ENCODE results near the gene SLC38A6. TPM values are rescaled to one million over a fixed set of nuclear protein-coding genes. Genes with fewer than 3 reads are reported as not detected.
"Not testable (repeated sequence)": the region's sequence is repeated elsewhere in the genome, so short reads cannot be mapped to it uniquely, and the experiment has no call there.

The SLC38A6 gene
- total RNA-seq, 3 donors from 2014 or later = 2.9 to 3.8 (median 3.3) TPM

- peaks cover 2% of the 10 kb centered on the region for H3K9me3 Mint-ChIP-seq
- ATAC-seq (peak in 1 of 2 donors; percentile 27), DNase-seq (no peak)
- no peaks in the 10 kb centered on the region for H3K4me1 Mint-ChIP-seq (ENCODE audit: low read depth)
- no peaks in the 10 kb centered on the region for H3K27me3 Mint-ChIP-seq (ENCODE audit: low read depth)
- H3K4me3 Mint-ChIP-seq = no peak overlapping the region
- H3K36me3 Mint-ChIP-seq (ENCODE audit: insufficient read depth) = peaks cover under 1% of the 10 kb centered on the region
Observed at GRCh38 chr14:61090432-61091216, 109.6 kb downstream of the SLC38A6 start.

- Mint-ChIP-seq H3K27me3 (ENCODE audit: low read depth) (no peaks in the 10 kb centered on the region), H3K4me1 (ENCODE audit: low read depth) (no peaks in the 10 kb centered on the region), H3K36me3 (ENCODE audit: insufficient read depth) (no peaks in the 10 kb centered on the region), H3K4me3 (no peak overlapping the region), H3K9me3 (peaks cover under 1% of the 10 kb centered on the region)
- no peak for DNase-seq
- ATAC-seq = no peak
Observed at GRCh38 chr14:61091657-61092273, 110.7 kb downstream of the SLC38A6 start.

GRCh38 chr14:61098096-61098495 is 117.1 kb downstream of the SLC38A6 start:
- H3K36me3 Mint-ChIP-seq (ENCODE audit: insufficient read depth); ATAC-seq; H3K4me3 Mint-ChIP-seq; H3K9me3 Mint-ChIP-seq; H3K4me1 Mint-ChIP-seq (ENCODE audit: low read depth); DNase-seq; H3K27me3 Mint-ChIP-seq (ENCODE audit: low read depth): not testable (repeated sequence)

GRCh38 chr14:61098721-61099120 is 117.7 kb downstream of the SLC38A6 start:
- Mint-ChIP-seq H3K4me3 (no peak overlapping the region), H3K36me3 (ENCODE audit: insufficient read depth) (peaks cover 4% of the 10 kb centered on the region), H3K9me3 (peaks cover 4% of the 10 kb centered on the region), H3K4me1 (ENCODE audit: low read depth) (peaks cover 7% of the 10 kb centered on the region), H3K27me3 (ENCODE audit: low read depth) (no peaks in the 10 kb centered on the region)
- no peak for DNase-seq
- ATAC-seq = no peak

- H3K27me3 Mint-ChIP-seq (ENCODE audit: low read depth) = no peaks in the 10 kb centered on the region
- ATAC-seq (no peak), DNase-seq (no peak)
- no peak overlapping the region for H3K4me3 Mint-ChIP-seq
- H3K36me3 Mint-ChIP-seq (ENCODE audit: insufficient read depth) = peaks cover 4% of the 10 kb centered on the region
- peaks cover 8% of the 10 kb centered on the region for H3K4me1 Mint-ChIP-seq (ENCODE audit: low read depth)
- H3K9me3 Mint-ChIP-seq = peaks cover 4% of the 10 kb centered on the region
Observed at GRCh38 chr14:61099216-61099835, 118.3 kb downstream of the SLC38A6 start.

GRCh38 chr14:61101803-61102548 is 120.9 kb downstream of the SLC38A6 start:
- Mint-ChIP-seq H3K9me3 (peaks cover 8% of the 10 kb centered on the region), H3K4me1 (ENCODE audit: low read depth) (peaks cover 8% of the 10 kb centered on the region), H3K27me3 (ENCODE audit: low read depth) (no peaks in the 10 kb centered on the region), H3K4me3 (no peak overlapping the region), H3K36me3 (ENCODE audit: insufficient read depth) (peaks cover 9% of the 10 kb centered on the region)
- DNase-seq (no peak), ATAC-seq (no peak)

Other genes with a start within 250 kb of the SLC38A6 start
- gene MNAT1, start 246.5 kb upstream of the SLC38A6 start, total RNA-seq = 10 to 100 TPM; 43.0 to 49.4 (median 43.4) TPM
- 10 to 100 TPM; 14.8 to 20.5 (median 20.0) TPM for gene TRMT5, start 166 bp upstream of the SLC38A6 start, total RNA-seq